Upper lobe of right lung (tissue), 1 donor: ENCODE results near the gene SIGLEC5. TPM values are rescaled to one million over a fixed set of nuclear protein-coding genes. Genes with fewer than 3 reads are reported as not detected.

Experiments used
- ATAC-seq: fragments of 200-7000 bp; cut with Tn5 transposase; one replicate; pipeline ENCODE4 v1.9.1; 2020; ENCODE audit warnings: mild to moderate bottlenecking, moderate library complexity
- DNase-seq: peaks from one replicate; pipeline ENCODE4 v3.0.0-alpha.2; 2020
- H3K27ac ChIP-seq: fragments of 200-600 bp; one replicate; pipeline ENCODE4 v1.8.0; 2022
- H3K27me3 ChIP-seq: fragments of 200-600 bp; one replicate; pipeline ENCODE4 v1.8.0; 2022; ENCODE audit warnings: mild to moderate bottlenecking
- H3K36me3 ChIP-seq: fragments of 200-600 bp; one replicate; pipeline ENCODE4 v1.8.0; 2022
- H3K4me1 ChIP-seq: fragments of 200-600 bp; one replicate; pipeline ENCODE4 v1.8.0; 2022
- H3K4me3 ChIP-seq: fragments of 200-600 bp; one replicate; pipeline ENCODE4 v1.8.0; 2022; ENCODE audit warnings: mild to moderate bottlenecking
- H3K9me3 ChIP-seq: fragments of 200-600 bp; one replicate; pipeline ENCODE4 v1.8.0; 2022
- CTCF ChIP-seq: fragments of 200-600 bp; IDR thresholded peaks from one replicate; pipeline ENCODE4 v1.8.0; 2022; ENCODE audit warnings: antibody characterized with exemption
- intact Hi-C: fragments of 100-400 bp; cut with DNase I; formaldehyde crosslinking; loops from one replicate; pipeline ENCODE4 v1.11.0; 2022
- total RNA-seq: library from RNA; stranded (reverse); fragmentation: NEBNext Ultra II Directional; extraction: Animal tissue kit (Norgen Biotek cat#: 25700); gene quantifications from one replicate; pipeline ENCODE4 v1.2.1, GENCODE V29; 2021
- donor health status: DM: no; HTN: yes; CAD: no; lungs with severe emphysema.

SIGLEC5 gene
- total RNA-seq, 1 donor from 2014 or later, result 0.90 TPM

- Histone ChIP-seq H3K4me3 (no peak overlapping the region), H3K36me3 (no peaks in the 10 kb centered on the region), H3K9me3 (no peaks in the 10 kb centered on the region), H3K27ac (no peak overlapping the region), H3K4me1 (no peaks in the 10 kb centered on the region), H3K27me3 (peaks cover 26% of the 10 kb centered on the region)
- intact Hi-C loops, result no loop called here
- ATAC-seq, result no peak
- DNase-seq, result no peak
- no peak for TF ChIP-seq CTCF
These were observed 33.4 kb upstream of the SIGLEC5 start for GRCh38 chr19:51663650-51664049.

- no peaks in the 10 kb centered on the region for H3K36me3 ChIP-seq
- peaks cover 26% of the 10 kb centered on the region for H3K27me3 ChIP-seq
- peak; percentile 77 for ATAC-seq
- peak; percentile 50 for TF ChIP-seq CTCF
- H3K27ac ChIP-seq, result no peak overlapping the region
- peaks cover 3% of the 10 kb centered on the region for H3K4me1 ChIP-seq
- no peak for DNase-seq
- no peak overlapping the region for H3K4me3 ChIP-seq
- intact Hi-C loops, result no loop called here
- H3K9me3 ChIP-seq, result no peaks in the 10 kb centered on the region
These were observed 30.9 kb upstream of the SIGLEC5 start for GRCh38 chr19:51660975-51661600.

- H3K27ac ChIP-seq, result no peak overlapping the region
- intact Hi-C loops, result no loop called here
- no peaks in the 10 kb centered on the region for H3K36me3 ChIP-seq
- ATAC-seq (no peak), DNase-seq (no peak)
- H3K4me3 ChIP-seq, result no peak overlapping the region
- no peaks in the 10 kb centered on the region for H3K9me3 ChIP-seq
- peaks cover 3% of the 10 kb centered on the region for H3K4me1 ChIP-seq
- H3K27me3 ChIP-seq, result no peaks in the 10 kb centered on the region
- TF ChIP-seq CTCF, result no peak
These were observed 24.6 kb upstream of the SIGLEC5 start for GRCh38 chr19:51654783-51655182.

- DNase-seq (no peak), ATAC-seq (no peak)
- H3K9me3 ChIP-seq, result no peaks in the 10 kb centered on the region
- H3K4me3 ChIP-seq, result no peak overlapping the region
- intact Hi-C loops, result no loop called here
- H3K36me3 ChIP-seq, result no peaks in the 10 kb centered on the region
- no peaks in the 10 kb centered on the region for H3K27me3 ChIP-seq
- H3K27ac ChIP-seq, result no peak overlapping the region
- no peak for TF ChIP-seq CTCF
- H3K4me1 ChIP-seq, result peaks cover 3% of the 10 kb centered on the region
These were observed 23.0 kb upstream of the SIGLEC5 start for GRCh38 chr19:51653162-51653561.

- Histone ChIP-seq H3K9me3 (no peaks in the 10 kb centered on the region), H3K4me1 (peaks cover 2% of the 10 kb centered on the region), H3K4me3 (no peak overlapping the region), H3K27ac (no peak overlapping the region), H3K27me3 (no peaks in the 10 kb centered on the region), H3K36me3 (no peaks in the 10 kb centered on the region)
- no peak for TF ChIP-seq CTCF
- DNase-seq (no peak), ATAC-seq (peak; percentile 76)
- intact Hi-C loops, result no loop called here
These were observed 22.1 kb upstream of the SIGLEC5 start for GRCh38 chr19:51652266-51652665.
